ENCODE measurements around the gene PARK7.
A peak's percentile ranks its signal among the peaks of the same experiment; 100 is the strongest.
"Not testable (repeated sequence)": the region's sequence is repeated elsewhere in the genome, so short reads cannot be mapped to it uniquely, and the experiment has no call there.

PARK7 gene

GRCh38 chr1:7948960-7949359 lies 12.6 kb upstream of the PARK7 start:
- no peak for DNase-seq

GRCh38 chr1:7952791-7953190 lies 8.7 kb upstream of the PARK7 start:
- DNase-seq: not testable (repeated sequence)

- peak; percentile 94 to 97 for DNase-seq
These were observed 7.5 kb upstream of the PARK7 start for GRCh38 chr1:7953850-7954609.

DNA sequence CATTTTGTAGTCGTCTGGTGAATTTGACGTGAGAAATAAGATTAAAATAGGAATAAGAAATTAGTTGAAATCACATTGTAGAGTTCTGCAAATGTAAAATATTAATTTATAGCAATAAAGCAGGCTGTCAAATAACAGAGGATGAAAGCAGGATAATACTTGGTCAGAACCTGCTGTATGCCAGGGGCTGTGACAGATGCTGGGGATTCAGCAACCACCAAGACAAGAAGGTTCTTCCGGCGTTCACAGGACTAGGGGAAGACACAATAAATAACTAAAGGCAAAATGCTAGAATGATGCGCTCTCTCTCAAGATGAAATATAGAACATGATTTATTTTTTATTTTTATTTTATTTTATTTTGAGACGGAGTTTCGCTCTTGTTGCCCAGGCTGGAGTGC lies 6.8 kb upstream of the PARK7 start:
- no peak for DNase-seq

DNA sequence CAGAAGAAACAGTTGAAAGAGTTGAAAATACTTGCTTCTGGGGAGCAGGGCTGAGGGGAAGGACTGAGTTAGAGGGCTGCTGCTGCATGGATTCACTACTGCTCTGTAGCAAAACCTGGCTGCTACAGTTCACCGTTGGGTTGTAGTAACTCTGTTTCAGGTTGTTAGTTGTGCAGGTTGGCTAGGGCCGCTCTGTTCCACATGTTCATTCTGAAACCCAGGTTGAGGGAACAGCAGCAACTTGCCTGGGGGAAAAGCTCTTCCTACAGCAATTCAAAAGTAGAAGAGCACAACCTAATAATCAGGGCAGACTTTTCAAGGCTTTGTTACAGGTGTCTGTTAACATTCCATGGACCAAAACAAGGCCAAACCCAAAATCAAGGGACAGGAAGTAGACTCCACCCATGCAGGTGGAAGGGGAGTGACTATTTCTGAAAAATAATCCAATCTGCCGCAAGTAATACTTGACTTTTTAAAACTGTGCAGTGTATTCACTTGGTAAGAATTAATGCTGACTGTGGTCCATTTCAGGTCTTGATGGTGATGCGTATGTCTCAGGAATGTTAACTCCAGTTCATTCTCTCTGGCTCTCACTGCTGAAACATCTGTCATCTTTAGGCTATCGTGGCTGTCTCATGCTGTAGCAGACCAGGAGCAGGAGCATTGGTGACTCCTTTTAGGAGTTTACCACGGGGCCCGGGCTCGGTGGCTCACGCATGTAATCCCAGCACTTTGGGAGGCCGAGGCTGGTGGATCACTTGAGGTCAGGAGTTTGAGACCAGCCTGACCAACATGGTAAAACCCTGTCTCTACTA lies 5.1 kb upstream of the PARK7 start:
- no peak for DNase-seq

GRCh38 chr1:7960165-7960564 lies 1.3 kb upstream of the PARK7 start:
- no peak for DNase-seq

- DNase-seq: no peak
These were observed 670 bp upstream of the PARK7 start for GRCh38 chr1:7960867-7961215.

DNA sequence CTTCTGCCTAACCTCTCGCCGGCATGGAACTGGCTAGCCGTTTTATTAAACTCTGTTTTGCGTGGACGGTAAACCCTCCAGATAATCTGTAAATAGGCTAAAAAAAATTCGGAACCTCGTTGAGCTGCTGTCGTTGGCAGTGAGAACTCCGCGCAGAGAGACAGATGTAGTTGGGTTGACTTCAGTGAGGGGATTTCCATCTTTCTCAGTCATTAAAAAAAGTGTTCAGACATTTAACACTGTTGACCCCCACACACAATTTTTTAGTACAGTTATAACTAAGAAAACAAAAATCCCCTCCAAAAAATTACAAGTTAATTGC lies 464 bp downstream of the PARK7 start:
- no peak for DNase-seq

GRCh38 chr1:7962636-7963377 lies 1.3 kb downstream of the PARK7 start:
- DNase-seq: no peak

- not testable (repeated sequence) for DNase-seq
These were observed 1.8 kb downstream of the PARK7 start for GRCh38 chr1:7963378-7963730.

DNA sequence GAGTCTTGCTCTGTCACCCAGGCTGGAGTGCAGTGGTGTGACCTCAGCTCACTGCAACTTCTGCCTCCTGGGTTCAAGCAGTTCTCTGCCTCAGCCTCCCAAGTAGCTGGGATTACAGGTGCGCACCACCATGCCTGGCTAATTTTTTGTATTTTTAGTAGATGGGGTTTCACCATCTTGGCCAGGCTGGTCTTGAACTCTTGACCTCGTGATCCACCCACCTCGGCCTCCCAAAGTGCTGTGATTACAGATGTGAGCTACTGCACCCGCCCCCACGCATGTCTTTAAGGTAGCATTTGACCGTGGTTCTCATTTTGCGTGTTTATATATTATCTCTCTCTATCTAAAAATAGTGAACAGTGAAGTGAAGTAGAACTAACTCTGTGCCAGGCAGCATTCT lies 2.3 kb downstream of the PARK7 start:
- DNase-seq: not testable (repeated sequence)

GRCh38 chr1:7964476-7964875 lies 3.0 kb downstream of the PARK7 start:
- DNase-seq: no peak

DNA sequence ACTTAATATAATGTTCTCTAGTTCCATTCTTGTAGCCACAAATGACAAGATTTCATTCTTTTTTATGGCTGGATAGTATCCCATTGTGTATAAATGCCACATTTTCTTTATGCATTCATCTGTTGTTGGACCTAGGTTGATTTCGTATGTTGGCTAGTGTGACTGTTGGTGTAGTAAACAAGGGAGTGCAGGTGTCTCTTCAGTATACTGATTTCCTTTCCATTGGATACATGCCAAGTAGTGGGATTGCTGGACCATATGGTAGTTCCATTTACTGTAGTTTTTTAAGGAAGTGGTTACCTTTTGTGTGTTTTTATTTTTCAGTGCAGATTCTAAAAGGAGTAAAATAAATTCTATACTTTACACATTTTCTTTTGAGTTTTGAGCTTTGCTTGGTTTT lies 5.7 kb downstream of the PARK7 start:
- DNase-seq: no peak

- no peak for DNase-seq
These were observed 6.1 kb downstream of the PARK7 start for GRCh38 chr1:7967651-7968050.

DNA sequence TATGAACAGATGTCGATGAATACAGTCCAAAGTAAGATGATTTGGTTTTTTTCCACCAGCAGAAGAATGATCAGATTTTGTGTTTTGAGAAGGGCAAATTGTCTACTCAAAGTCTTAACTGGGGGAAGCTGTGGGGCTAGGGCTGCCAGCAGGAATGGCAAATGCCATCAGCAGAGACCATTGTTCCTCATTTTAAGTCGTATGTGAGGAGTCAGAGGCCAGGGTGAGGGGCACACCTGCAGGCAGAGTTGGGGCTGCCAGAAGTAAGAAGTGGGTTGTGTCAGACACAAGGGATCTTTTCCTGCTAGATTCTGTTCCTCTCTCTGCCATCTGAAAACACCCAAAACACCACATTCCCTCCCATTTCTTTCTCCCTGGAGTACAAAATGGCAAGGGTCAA lies 8.7 kb downstream of the PARK7 start:
- DNase-seq: no peak

GRCh38 chr1:7971024-7971423 lies 9.5 kb downstream of the PARK7 start:
- DNase-seq: no peak

- no peak for DNase-seq
These were observed 10.8 kb downstream of the PARK7 start for GRCh38 chr1:7972285-7972684.

- DNase-seq: no peak
These were observed 11.6 kb downstream of the PARK7 start for GRCh38 chr1:7973086-7973485.

DNA sequence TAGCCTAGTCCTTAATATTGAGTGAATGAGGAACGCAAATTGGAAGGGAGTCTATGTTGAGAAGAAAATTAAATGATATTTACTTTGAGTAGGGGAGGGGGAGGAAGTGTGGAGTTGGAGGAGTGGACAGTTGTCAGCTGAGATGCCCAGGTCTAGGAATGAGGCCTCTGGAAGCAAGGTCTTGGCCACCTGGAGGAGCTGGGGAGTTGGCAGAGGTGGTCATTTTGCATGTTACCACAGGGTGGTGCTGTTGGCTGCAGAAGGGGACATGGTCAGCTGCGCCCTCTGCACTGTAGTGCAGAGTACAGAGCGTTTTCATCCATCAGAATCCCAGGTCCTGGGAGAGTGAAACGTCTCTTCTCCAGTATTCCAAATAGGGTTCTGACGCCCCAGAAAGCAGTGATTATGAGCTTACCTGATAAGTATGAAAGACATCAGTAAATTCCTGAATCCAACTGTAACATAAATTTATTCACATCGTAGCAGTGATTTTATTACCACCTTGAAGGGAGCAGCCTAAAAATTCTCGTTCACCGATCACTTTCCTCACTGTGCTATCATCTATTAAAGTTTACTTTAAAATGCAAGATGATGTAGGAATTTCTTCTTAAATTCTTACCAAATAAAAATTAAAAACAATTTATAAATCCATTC lies 13.8 kb downstream of the PARK7 start:
- peak; percentile 35 to 44 for DNase-seq

- no peak for DNase-seq
These were observed 19.5 kb downstream of the PARK7 start for GRCh38 chr1:7980984-7981383.

DNA sequence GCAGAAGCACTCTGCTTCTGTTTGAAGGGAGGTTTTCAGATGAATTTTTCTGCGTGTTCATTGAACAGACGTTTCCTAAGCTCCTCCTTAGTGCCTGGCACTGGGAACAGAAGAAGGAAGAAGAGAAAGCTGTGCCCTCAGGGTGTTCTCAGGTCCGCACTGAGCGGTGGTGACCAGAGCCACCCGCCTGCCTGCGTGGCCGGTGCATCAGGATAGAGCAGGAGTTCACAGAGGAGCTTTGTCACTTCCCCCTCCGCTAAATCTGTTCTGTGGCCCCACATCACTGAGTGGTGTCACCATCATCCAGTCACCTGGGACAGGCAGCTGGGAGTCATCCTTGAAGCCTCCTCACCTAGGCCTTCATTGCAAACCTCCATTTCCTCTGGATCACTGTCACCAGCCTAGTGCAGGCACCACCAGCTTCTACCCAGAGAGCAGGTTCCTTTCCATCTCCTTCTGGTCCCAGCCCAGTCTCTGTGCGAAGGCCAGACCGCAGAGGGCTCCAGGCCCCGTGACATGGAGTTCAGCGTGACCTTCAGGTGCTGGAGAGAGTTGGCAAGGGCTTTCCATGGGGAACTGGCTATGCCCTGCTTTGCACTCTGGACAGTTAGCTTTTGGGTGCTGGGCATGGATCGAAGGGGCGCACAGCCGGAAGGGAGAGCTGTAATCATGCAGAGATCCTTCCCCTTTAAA lies 21.7 kb downstream of the PARK7 start:
- no peak for DNase-seq

- DNase-seq: no peak
These were observed 23.3 kb downstream of the PARK7 start for GRCh38 chr1:7984811-7985210.
